AG09309 (cell line): ENCODE data around the gene ALDH16A1.

Experiments used
- DNase-seq: peaks from one replicate; pipeline ENCODE4 v3.0.0-alpha.2; 2010; ENCODE audit warnings: low read depth
- H3K4me3 ChIP-seq: 2 replicates; pipeline ENCODE4 v1.5.1; 2011; ENCODE audit warnings: mild to moderate bottlenecking, low read depth, low read length, moderate library complexity; ENCODE audit not compliant: control insufficient read depth
- CTCF ChIP-seq: IDR thresholded peaks from 2 replicates; pipeline ENCODE4 v1.5.1; 2011; ENCODE audit warnings: mild to moderate bottlenecking, low read depth, low read length, inconsistent platforms; ENCODE audit not compliant: insufficient read depth, control insufficient read depth; ENCODE audit errors: missing control alignments

Gene ALDH16A1

GRCh38 chr19:49514151-49514550, 61.1 kb downstream of the ALDH16A1 start:
- no peak for DNase-seq
- no peak overlapping the region for H3K4me3 ChIP-seq
- TF ChIP-seq CTCF: no peak

- no peak for DNase-seq
- no peak for TF ChIP-seq CTCF
- H3K4me3 ChIP-seq: no peak overlapping the region
Measured at GRCh38 chr19:49515767-49516166, 62.7 kb downstream of the ALDH16A1 start.

GRCh38 chr19:49518033-49518432, 65.0 kb downstream of the ALDH16A1 start:
- no peak for TF ChIP-seq CTCF
- DNase-seq: no peak
- no peak overlapping the region for H3K4me3 ChIP-seq
